ENCODE data around the gene ADAMTS13. TPM values are rescaled to one million over a fixed set of nuclear protein-coding genes. Genes with fewer than 3 reads are reported as not detected.
A peak's percentile ranks its signal among the peaks of the same experiment; 100 is the strongest.
"Not testable (repeated sequence)": the region's sequence is repeated elsewhere in the genome, so short reads cannot be mapped to it uniquely, and the experiment has no call there.

The ADAMTS13 gene
- polyA plus RNA-seq, 3 donors: 10.5 to 14.1 (median 13.8) TPM

DNA sequence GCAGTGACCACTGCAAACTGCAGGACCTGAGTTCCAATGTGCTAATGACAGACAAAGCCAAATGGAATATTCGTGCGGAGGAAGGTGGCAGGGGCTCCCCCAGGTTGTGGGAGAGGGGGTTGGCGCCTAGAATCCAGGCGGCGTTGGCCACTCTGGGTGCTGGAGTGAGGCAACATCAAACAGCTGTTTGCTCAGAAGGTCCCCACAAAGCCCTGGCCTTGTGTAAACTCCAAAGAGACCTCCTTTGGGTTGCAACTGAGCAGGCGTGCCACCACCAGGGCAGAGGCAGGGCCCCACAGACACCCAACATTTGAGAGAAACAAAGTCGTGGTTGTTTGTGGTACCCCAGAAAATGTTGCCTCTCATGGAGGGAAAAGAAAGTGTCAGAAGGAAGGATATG is 31.5 kb upstream of the ADAMTS13 start:
- DNase-seq: no peak

DNA sequence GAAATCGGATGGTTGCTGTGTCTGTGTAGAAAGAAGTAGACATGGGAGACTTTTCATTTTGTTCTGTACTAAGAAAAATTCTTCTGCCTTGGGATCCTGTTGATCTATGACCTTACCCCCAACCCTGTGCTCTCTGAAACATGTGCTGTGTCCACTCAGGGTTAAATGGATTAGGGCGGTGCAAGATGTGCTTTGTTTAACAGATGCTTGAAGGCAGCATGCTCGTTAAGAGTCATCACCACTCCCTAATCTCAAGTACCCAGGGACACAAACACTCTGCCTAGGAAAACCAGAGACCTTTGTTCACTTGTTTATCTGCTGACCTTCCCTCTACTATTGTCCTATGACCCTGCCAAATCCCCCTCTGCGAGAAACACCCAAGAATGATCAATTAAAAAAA is 30.7 kb upstream of the ADAMTS13 start:
- not testable (repeated sequence) for DNase-seq

DNA sequence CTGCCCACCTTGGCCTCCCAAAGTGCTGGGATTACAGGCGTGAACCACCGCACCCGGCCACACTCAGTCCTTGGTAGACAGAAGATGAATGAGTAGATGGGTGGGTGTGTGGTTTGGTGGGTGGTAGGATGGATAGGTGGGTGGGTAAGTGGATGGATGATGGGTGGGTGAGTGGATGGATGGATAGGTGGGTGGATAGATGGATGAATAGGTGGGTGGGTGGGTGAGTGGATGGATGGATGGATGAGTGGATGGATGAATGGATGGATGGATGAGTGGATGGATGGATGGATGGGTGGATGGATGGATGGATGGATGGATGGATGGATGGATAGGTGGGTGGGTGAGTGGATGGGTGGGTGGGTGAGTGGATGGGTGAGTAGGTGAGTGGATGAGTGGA is 29.9 kb upstream of the ADAMTS13 start:
- DNase-seq: not testable (repeated sequence)

DNA sequence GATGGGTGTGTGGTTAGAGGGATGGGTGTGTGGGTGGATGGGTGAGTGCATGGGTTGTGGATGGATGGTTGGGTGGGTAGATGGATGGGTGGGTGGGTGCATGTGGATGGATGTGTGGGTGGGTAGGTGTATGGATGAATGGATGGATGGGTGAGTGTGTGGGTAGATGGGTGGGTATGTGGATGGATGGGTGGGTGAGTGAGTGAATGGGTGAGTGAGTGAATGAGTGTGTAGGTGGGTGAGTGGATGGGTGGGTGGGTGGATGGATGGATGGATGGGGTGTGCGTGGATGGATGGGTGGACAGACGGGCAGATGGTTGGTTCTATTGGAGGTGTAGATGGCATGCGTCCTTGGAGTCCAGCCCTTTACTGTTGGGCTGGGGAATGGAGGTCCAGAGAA is 28.8 kb upstream of the ADAMTS13 start:
- DNase-seq: no peak

DNA sequence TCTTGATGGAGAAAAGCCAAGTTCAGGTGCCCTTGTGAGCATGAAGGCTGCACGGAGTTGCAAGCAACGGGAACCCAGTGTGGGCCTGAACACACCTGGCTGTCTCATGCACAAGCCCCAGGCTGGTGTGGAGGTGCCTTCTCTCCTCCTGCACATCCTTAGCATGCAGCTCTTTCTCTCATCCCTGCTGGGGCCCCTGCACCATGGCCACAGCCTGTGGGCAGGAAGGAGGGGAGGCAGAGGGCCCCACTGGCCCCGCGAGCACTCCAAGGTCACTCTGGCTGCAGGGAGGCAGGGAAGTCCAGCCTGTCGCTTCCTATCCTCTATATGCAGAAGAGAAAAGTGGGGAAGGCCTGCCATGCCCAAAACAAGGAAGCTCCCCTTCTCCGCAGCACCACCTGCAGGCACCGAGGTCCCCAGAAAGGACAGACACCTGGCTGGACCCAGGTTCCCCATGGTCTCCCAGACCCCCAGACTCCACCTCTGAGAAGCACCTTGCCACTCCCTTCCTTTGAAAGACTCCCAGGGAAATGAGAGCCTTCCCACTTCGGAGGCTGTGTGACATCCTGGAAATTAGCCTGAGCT is 27.4 kb upstream of the ADAMTS13 start:
- DNase-seq: no peak

DNA sequence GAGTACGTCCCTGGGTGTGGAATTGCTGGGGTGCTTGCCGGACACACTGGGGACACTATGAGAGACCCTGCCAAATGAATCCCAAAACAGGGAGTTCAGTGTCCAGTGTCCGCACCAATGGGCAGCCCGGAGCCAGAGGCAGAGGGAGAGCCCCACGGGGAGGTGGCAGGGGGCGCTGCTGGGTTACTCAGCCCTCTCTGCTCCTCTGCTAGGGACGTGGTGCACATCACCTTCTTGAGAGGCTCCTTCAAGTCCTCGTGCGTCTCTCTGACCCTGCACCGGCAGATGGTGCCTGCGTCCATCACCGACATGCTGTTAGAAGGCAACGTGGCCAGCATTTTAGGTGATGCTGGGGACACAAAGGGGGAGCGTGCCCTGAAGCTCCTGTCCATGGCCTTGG is 25.2 kb upstream of the ADAMTS13 start:
- no peak for DNase-seq

DNA sequence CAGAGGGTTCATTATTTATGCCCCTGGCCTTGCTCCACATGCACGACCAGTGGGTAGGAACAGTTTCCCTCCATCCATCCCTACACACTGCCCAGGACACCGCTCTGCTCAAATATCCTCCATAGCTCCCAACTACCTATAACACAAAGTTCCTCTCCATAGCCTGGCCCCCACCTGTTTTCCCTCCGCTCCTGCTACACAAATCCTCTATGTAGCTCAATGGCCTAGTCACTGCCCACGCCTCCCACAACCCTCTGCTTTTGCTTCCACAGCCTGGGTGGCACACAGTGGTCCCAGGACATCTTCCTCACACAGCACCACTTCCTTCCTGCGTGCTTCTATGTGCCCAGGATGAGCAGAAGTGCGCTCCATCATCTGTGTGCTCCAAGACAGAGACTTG is 24.8 kb upstream of the ADAMTS13 start:
- no peak for DNase-seq

DNA sequence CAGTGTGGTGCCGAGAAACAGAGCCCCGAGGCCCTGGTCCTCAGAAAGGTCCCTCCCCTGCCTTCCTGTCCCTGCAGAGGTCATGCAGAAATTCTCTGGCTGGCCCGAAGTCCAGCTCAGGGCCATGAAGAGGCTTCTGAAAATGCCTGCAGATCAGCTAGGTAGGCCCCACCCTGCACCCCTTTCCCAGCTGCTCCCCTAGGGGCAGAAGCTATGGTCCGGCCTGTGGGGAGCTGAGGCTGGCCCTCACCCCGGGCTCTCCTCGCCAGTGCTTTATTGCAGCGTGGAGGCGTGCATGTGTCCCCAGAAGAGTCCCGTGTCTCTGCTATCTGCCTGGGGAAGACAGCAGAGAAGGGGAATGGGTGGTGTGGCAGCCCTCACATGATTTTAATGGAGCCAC is 24.3 kb upstream of the ADAMTS13 start:
- no peak for DNase-seq

DNA sequence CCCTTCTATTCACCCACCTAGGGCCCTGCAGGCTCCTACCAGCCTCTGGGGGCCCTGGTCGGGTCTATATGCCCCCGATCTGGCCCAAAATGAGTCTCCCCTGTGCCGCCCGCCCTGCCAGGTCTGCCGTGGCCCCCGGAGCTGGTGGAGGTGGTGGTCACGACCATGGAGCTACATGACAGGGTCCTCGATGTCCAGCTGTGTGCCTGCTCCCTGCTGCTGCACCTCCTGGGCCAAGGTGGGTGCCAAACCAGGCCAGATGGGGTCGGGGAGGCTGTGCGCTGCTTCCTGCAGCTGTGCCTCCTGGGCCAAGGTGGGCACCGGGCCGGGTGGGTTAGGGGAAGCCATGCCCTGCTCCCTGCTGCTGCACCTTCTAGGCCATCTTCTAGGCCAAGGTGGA is 21.9 kb upstream of the ADAMTS13 start:
- DNase-seq: no peak

DNA sequence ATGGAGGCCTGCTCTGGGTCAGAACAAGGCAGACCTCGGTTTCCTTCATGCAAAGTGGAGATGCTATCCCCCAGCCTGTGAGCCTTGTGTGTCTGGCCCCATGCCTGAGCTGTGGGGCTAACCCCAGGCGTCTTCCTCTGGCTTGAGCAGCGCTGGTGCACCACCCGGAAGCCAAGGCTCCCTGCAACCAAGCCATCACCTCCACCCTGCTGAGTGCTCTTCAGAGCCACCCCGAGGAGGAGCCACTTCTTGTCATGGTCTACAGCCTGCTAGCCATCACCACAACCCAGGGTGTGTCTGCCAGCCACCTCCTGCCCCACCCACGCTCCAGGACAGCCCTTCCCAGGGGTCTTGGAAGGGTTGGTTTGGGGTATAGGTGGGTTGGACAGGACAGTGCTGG is 20.6 kb upstream of the ADAMTS13 start:
- DNase-seq: no peak

DNA sequence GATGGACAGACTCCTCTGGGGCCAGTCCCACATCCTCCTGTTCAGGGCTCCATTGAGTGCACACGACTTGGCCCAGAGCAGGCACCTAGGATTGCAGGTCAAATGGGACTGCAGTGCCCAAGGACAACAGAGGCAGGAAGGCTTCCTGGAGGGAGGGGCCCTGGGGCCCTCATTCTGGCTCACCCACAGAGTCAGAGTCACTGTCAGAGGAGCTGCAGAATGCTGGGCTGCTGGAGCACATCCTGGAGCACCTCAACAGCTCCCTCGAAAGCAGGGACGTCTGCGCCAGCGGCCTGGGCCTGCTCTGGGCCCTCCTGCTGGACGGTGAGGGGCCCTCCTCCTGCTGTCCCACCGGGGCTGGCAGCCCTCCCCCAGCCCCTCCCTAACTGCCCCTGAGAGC is 19.5 kb upstream of the ADAMTS13 start:
- no peak for DNase-seq

DNA sequence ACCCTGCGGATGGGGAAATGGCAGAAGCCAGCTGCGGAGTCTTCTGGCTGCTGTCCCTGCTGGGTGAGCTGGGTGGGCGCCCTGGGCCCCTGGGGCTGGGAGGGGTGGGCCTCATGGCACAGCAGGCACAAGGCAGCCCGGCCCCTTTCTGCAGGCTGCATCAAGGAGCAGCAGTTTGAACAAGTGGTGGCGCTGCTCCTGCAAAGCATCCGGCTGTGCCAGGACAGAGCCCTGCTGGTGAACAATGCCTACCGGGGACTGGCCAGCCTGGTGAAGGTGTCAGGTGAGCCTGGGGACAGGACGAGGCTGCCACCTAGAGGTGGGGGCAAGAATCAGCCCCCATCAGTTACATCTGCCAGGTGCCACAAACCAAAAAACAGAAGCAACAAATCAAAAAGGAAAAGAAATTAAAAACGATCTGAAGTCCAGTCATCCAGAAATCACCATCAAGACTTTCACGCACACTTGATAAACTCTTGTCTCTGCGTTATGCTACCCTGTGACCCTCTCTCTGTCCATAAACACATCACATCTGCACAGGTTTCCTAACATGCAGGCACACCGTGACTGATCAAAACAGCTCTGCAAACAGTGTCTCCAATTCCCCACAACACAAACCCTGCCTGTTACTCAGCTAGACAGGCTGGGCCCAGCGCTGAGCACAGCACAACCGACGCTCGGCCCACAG is 18.3 kb upstream of the ADAMTS13 start:
- DNase-seq: no peak

DNA sequence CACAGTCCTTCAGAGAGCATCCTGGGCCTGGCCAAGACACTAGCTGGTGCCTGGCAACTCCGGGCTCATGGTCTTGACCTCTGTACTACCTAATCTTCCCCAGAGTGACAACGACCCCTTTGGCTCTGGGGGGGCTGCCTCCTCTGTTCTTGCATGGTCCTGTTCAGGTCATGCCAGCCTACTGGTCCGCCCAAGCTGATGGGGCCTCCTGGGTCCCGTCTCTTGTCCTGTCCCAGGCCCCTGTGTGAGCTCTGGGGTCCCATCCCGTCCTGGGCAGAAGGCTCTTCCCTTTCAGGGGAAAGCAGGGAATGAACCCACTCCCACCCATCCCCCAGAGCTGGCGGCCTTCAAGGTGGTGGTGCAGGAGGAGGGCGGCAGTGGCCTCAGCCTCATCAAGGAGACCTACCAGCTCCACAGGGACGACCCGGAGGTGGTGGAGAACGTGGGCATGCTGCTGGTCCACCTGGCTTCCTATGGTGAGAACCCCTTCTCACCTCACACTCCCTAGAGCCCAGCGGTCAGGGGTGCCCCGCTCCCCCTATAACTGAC is 17.6 kb upstream of the ADAMTS13 start:
- DNase-seq: no peak

DNA sequence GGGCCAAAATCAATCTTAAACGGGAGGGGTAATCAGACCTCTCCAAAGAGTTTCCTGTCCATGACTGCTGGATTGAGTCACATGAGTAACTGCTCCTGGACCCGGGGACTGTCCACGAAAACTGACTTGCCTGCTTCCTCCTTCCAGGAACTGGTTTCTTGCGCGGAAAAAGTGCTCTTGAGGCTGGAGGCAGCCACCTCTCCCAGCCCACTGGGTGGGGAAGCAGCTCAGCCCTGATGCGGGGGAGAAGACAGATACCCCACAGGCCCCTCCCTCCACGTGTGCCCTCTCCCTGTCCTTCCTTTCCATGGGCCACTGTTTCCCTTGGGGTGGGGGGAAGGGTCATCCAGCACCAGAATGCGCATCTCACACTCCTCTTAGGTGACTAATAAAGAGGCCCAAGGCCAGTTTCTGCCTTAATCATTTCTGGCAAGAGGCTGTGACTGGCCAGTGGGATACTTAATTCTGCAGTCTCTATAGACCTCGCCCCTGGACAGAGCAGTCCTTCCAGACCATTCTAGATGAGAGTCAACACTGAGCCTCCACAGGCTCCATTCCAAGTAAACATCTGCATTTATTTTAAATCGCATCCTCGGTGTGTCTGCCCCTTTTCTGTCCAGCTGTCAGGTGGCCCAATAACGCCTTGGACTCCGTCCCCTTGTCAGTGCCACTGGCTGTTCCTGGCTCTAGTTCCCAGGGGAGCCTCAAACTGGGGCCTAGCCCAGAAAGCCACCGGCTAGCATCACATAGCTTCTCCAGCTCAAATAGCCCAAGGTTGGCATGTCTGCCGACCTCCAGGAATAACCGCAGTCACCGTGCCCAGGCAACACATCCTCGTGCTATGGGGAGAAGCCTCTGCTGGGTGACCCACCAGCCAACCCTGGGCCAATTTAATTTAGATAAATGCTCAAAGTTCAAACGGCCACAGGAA is 16.4 kb upstream of the ADAMTS13 start:
- no peak for DNase-seq

DNA sequence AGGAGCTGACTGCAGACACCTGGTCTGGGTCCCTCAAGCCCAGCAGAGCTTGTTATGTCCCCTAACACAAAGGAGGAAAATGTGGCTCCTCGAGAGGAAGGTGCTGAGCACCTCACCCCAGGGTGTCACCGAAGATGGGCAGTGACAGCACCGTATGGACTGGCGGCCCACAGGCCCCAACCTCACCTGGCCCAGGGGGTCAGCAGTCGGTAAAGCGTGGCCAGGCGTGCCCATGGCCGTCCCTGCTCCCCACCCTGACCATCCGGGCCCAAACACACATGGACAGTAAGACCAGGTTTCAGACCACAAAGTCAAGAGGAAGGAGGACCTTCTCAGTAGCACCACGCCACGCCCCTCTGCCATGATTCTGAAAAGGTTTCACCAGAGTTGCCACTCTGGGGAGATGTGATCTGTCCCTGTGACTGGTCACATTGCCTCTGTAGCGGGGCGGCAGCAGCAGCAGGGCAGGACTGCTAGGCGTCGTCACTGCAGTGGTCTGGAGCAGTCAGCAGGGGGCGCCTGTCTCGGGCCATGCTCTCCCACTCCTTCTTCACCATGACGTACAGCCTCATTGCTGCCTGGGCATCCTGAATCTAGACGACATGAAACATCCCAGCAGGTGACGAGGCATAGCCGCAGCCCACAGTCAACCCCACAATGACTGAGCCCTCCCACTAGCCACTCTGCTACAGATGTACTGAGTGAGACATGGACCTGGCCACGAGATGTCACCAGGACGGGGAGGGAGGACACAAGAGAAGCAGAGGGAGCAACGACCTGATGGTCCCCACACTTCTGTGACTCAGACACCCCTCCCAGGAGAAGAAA is 15.5 kb upstream of the ADAMTS13 start:
- peak; percentile 61 for DNase-seq

DNA sequence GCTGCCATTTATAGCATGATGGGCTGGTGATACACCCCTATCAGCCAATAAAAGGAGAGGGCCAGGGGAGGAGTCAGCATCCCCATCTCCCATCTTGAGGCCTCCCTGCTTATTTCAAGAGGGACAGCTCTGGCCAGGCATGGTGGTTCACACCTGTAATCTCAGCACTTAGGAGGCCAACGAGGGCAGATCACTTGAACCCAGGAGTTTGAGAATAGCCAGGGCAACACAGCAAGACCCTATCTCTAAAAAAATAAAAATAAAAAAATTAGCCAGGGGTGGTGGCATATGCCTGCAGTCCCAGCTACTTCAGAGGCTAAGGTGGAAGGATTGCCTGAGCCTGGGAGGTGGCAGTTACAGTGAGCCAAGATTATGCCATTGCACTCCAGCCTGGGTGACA is 14.1 kb upstream of the ADAMTS13 start:
- DNase-seq: no peak

DNA sequence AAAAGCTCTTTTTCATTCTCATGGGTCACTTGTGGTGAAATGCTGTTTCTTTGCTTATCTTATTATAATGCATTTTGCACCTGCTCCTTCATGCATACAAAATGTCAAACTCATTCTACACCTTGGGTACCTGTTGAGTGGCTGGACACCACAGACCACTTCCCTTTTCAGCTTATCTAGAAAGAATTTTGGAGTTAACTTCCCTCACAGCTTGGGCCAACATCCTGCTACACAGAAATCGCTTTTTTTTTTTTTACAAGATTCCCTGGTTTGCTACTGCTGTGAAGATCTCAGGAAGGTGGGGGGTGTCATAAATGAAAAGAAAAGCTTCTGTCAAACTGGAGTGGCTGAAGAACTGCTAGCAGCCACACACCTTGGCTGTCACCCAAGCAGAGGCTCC is 7.0 kb upstream of the ADAMTS13 start:
- DNase-seq: no peak

DNA sequence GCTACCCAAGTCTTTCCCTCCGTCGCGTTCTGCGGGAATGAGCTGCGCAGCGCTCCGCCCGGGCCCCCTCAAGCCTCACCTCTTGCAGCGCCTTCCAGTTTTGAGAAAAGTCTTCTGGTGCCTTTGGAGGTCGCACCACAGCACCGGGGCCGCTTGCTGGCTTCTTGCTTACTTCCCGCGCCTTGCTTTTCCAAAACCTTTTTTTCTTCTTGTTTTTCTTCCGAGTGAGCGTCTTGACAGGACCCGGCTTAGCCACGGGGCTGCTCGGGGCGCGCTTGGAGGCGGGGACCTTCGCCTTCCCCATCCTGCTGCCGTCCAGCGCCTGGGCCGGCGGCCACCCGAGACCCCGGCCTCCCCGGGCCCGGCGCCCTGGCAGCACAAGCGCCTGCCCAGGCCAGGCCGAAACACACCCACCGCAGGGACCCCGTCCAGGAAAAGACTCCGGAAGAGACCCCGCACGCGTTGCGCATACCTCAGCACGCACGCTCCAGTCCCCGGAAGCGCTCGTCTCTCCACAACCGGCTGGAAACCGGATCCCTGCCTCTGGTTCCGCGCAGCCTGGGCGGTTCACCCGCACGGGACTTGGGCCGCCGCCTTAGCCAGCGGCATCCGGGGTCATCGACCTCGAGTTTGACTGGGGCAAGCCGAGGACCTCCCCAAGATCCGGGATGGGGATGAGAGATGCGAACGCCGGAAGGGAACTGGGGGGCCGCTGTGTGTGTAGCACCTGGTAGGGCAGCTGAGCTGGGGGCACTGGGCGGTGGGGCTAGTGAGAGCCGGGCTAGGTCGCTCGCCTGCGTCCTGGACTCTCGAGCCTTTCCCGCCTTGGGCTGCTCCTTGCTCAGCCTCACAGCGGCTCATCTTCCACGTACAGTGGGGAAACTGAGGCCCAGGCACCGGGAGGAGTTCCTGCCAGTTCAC is 4.4 kb upstream of the ADAMTS13 start, which contains the start of gene REXO4:
Gene REXO4 (minus strand): TSS at position 470 of the 921 bp plus-strand sequence. CDS start 166 bp downstream, at position 304.
- peak; percentile 87 for DNase-seq

DNA sequence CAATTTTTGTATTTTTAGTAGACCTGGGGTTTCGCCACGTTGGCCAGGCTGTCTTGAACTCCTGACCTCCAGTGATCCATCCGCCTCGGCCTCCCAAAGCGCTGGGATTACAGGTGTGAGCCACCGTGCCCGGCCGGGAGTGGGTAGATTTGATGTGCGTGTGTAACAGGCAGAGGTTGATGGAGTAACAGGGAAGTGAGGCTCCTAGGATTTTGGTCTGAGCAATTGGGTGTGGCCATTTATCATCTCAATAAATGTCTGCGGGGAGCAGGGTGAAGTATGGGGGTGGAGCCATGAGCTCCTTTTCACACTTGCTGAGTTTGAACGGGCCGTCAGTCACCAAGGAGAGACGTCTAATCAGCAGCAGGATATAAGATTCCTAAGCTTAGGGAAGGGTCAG is 3.2 kb upstream of the ADAMTS13 start:
- DNase-seq: no peak

DNA sequence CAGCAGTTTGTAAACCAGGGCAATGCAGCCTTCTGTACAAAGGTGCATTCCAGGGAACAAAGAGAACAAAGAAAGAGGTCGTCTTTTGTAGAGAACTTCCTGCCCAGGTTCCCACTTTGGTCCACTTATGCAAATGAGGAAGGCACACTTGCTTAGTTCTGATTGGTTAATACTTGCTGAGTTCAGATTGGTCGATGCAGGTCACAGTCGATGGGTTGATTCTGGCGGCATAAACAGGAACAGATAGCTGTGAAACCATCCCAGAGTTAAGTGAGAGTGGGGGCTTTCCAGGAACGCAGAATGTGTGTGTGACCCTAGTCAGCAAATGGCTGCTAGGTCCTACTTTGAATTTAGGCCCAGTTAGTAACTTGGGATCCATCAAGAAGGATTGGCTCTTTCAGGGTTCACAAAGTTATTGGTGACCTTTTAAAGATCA is 1.8 kb upstream of the ADAMTS13 start:
- DNase-seq: no peak
